Measurements from ENCODE around the gene MYO1B. TPM values are rescaled to one million over a fixed set of nuclear protein-coding genes. Genes with fewer than 3 reads are reported as not detected.

Gene MYO1B
- total RNA-seq, 1 experiment from 2014 or later: not detected

GRCh38 chr2:191230174-191230573, 15.0 kb upstream of the MYO1B start:
- no peak overlapping the region for H2AFZ ChIP-seq (ENCODE audit: low read length)
- H3K27me3 ChIP-seq (ENCODE audit: low read length): no peaks in the 10 kb centered on the region
- H3K79me2 ChIP-seq (ENCODE audit: low read length): no peaks in the 10 kb centered on the region
- no peak for DNase-seq
- no peaks in the 10 kb centered on the region for H3K4me1 ChIP-seq (ENCODE audit: low read length)
- H4K20me1 ChIP-seq (ENCODE audit: insufficient read depth, low read depth, low read length): no peaks in the 10 kb centered on the region
- H3K36me3 ChIP-seq (ENCODE audit: insufficient read depth, low read length): no peaks in the 10 kb centered on the region
- no peak overlapping the region for H3K9ac ChIP-seq (ENCODE audit: low read length)
- H3K4me2 ChIP-seq (ENCODE audit: low read depth, low read length, poor library complexity, severe bottlenecking): no peak overlapping the region
- H3K4me3 ChIP-seq (ENCODE audit: low read length): no peak overlapping the region
- no peaks in the 10 kb centered on the region for H3K9me3 ChIP-seq (ENCODE audit: low read length)
- H3K9me2 ChIP-seq (replicated peaks; ENCODE audit: insufficient read depth, low read length): no peaks in the 10 kb centered on the region
- no peak overlapping the region for H3K27ac ChIP-seq (ENCODE audit: low read length)

- no peaks in the 10 kb centered on the region for H3K9me2 ChIP-seq (replicated peaks; ENCODE audit: insufficient read depth, low read length)
- H3K9ac ChIP-seq (ENCODE audit: low read length): no peak overlapping the region
- H3K9me3 ChIP-seq (ENCODE audit: low read length): no peaks in the 10 kb centered on the region
- no peaks in the 10 kb centered on the region for H4K20me1 ChIP-seq (ENCODE audit: insufficient read depth, low read depth, low read length)
- H3K4me1 ChIP-seq (ENCODE audit: low read length): no peaks in the 10 kb centered on the region
- H3K36me3 ChIP-seq (ENCODE audit: insufficient read depth, low read length): no peaks in the 10 kb centered on the region
- no peak overlapping the region for H2AFZ ChIP-seq (ENCODE audit: low read length)
- no peak overlapping the region for H3K4me3 ChIP-seq (ENCODE audit: low read length)
- H3K27me3 ChIP-seq (ENCODE audit: low read length): no peaks in the 10 kb centered on the region
- H3K27ac ChIP-seq (ENCODE audit: low read length): no peak overlapping the region
- no peak overlapping the region for H3K4me2 ChIP-seq (ENCODE audit: low read depth, low read length, poor library complexity, severe bottlenecking)
- no peaks in the 10 kb centered on the region for H3K79me2 ChIP-seq (ENCODE audit: low read length)
- DNase-seq: peak; percentile 48
Measured at GRCh38 chr2:191231995-191232394, 13.2 kb upstream of the MYO1B start.

DNA sequence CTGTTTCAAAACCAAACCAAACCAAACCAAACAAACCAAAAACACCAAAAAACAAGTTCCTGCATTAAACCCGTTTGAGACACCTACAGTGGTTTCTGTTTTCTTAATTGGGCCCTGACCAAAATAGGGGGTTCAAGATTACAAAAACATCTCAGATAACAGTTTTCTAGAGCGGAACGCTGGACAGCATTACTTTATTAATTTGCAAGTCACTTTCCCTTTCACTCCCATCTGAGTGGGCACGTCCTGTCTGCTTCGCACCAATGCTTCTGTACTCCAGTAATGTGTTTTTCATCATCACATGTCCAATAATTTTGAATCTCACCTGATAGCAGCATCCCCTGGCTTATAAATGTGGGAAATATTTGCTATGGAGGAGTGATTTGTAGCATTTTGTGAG, 11.7 kb upstream of the MYO1B start:
- no peaks in the 10 kb centered on the region for H3K9me3 ChIP-seq (ENCODE audit: low read length)
- no peak overlapping the region for H3K9ac ChIP-seq (ENCODE audit: low read length)
- H3K9me2 ChIP-seq (replicated peaks; ENCODE audit: insufficient read depth, low read length): no peaks in the 10 kb centered on the region
- no peak overlapping the region for H3K4me3 ChIP-seq (ENCODE audit: low read length)
- no peaks in the 10 kb centered on the region for H3K27me3 ChIP-seq (ENCODE audit: low read length)
- no peaks in the 10 kb centered on the region for H3K4me1 ChIP-seq (ENCODE audit: low read length)
- no peaks in the 10 kb centered on the region for H3K36me3 ChIP-seq (ENCODE audit: insufficient read depth, low read length)
- H3K79me2 ChIP-seq (ENCODE audit: low read length): no peaks in the 10 kb centered on the region
- H4K20me1 ChIP-seq (ENCODE audit: insufficient read depth, low read depth, low read length): no peaks in the 10 kb centered on the region
- no peak overlapping the region for H3K4me2 ChIP-seq (ENCODE audit: low read depth, low read length, poor library complexity, severe bottlenecking)
- H2AFZ ChIP-seq (ENCODE audit: low read length): no peak overlapping the region
- no peak overlapping the region for H3K27ac ChIP-seq (ENCODE audit: low read length)
- no peak for DNase-seq

- Histone ChIP-seq H3K4me1 (ENCODE audit: low read length) (no peaks in the 10 kb centered on the region), H4K20me1 (ENCODE audit: insufficient read depth, low read depth, low read length) (no peaks in the 10 kb centered on the region), H3K4me3 (ENCODE audit: low read length) (no peak overlapping the region), H3K4me2 (ENCODE audit: low read depth, low read length, poor library complexity, severe bottlenecking) (no peak overlapping the region), H3K9me3 (ENCODE audit: low read length) (no peaks in the 10 kb centered on the region), H3K27me3 (ENCODE audit: low read length) (no peaks in the 10 kb centered on the region), H3K9ac (ENCODE audit: low read length) (no peak overlapping the region), H2AFZ (ENCODE audit: low read length) (no peak overlapping the region), H3K36me3 (ENCODE audit: insufficient read depth, low read length) (no peaks in the 10 kb centered on the region), H3K9me2 (replicated peaks; ENCODE audit: insufficient read depth, low read length) (no peaks in the 10 kb centered on the region), H3K79me2 (ENCODE audit: low read length) (no peaks in the 10 kb centered on the region), H3K27ac (ENCODE audit: low read length) (no peak overlapping the region)
- no peak for DNase-seq
Measured at GRCh38 chr2:191234376-191234775, 10.8 kb upstream of the MYO1B start.

GRCh38 chr2:191240871-191241270, 4.3 kb upstream of the MYO1B start:
- DNase-seq: no peak
- no peaks in the 10 kb centered on the region for H3K4me1 ChIP-seq (ENCODE audit: low read length)
- no peaks in the 10 kb centered on the region for H3K9me2 ChIP-seq (replicated peaks; ENCODE audit: insufficient read depth, low read length)
- H3K36me3 ChIP-seq (ENCODE audit: insufficient read depth, low read length): no peaks in the 10 kb centered on the region
- no peaks in the 10 kb centered on the region for H4K20me1 ChIP-seq (ENCODE audit: insufficient read depth, low read depth, low read length)
- no peak overlapping the region for H3K27ac ChIP-seq (ENCODE audit: low read length)
- no peak overlapping the region for H2AFZ ChIP-seq (ENCODE audit: low read length)
- H3K9ac ChIP-seq (ENCODE audit: low read length): no peak overlapping the region
- H3K4me3 ChIP-seq (ENCODE audit: low read length): no peak overlapping the region
- no peaks in the 10 kb centered on the region for H3K9me3 ChIP-seq (ENCODE audit: low read length)
- no peak overlapping the region for H3K4me2 ChIP-seq (ENCODE audit: low read depth, low read length, poor library complexity, severe bottlenecking)
- no peaks in the 10 kb centered on the region for H3K27me3 ChIP-seq (ENCODE audit: low read length)
- no peaks in the 10 kb centered on the region for H3K79me2 ChIP-seq (ENCODE audit: low read length)

DNA sequence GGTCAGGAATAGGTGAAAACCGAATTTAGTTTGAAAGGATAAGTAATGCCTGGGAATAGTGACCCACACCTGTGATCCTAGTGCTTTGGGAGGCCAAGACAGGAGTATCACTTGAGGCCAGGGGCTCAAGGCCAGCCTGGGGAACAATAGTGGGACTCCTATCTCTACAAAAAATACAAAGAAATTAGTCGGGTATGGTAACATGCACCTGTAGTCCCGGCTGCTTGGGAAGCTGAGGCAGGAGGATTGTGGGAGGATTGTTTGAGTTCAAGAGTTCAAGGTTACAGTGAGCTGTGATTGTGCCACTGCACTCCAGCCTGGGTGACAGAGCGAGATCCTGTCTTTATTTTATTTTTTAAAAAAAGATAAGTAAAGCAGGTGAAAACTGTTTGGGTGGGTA, 3.8 kb upstream of the MYO1B start:
- Histone ChIP-seq H3K36me3 (ENCODE audit: insufficient read depth, low read length) (no peaks in the 10 kb centered on the region), H3K4me1 (ENCODE audit: low read length) (no peaks in the 10 kb centered on the region), H2AFZ (ENCODE audit: low read length) (no peak overlapping the region), H3K9me3 (ENCODE audit: low read length) (no peaks in the 10 kb centered on the region), H3K4me3 (ENCODE audit: low read length) (no peak overlapping the region), H3K9ac (ENCODE audit: low read length) (no peak overlapping the region), H3K9me2 (replicated peaks; ENCODE audit: insufficient read depth, low read length) (no peaks in the 10 kb centered on the region), H3K27me3 (ENCODE audit: low read length) (no peaks in the 10 kb centered on the region), H4K20me1 (ENCODE audit: insufficient read depth, low read depth, low read length) (no peaks in the 10 kb centered on the region), H3K27ac (ENCODE audit: low read length) (no peak overlapping the region), H3K4me2 (ENCODE audit: low read depth, low read length, poor library complexity, severe bottlenecking) (no peak overlapping the region), H3K79me2 (ENCODE audit: low read length) (no peaks in the 10 kb centered on the region)
- DNase-seq: no peak

DNA sequence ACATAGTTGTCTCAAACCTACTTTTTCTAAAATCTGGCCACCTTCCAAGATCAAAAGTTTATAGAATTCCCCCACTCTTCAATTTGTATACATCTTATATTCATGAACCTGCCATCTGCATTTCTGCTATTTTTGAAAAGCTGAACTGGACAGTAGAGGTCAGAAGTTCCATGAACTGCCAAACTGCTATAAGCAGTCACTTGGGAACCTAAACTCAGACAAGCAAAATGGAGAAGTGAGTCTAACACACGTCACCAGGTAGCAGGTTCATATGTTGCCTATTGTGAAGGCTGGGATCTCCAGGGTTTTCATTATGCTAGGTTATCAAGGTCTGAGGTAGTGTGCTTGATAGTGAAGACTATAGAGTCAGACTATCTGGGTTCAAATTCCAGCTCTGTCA, 2.0 kb upstream of the MYO1B start:
- no peaks in the 10 kb centered on the region for H3K9me3 ChIP-seq (ENCODE audit: low read length)
- H3K27me3 ChIP-seq (ENCODE audit: low read length): no peaks in the 10 kb centered on the region
- H3K9ac ChIP-seq (ENCODE audit: low read length): no peak overlapping the region
- no peaks in the 10 kb centered on the region for H3K79me2 ChIP-seq (ENCODE audit: low read length)
- H3K27ac ChIP-seq (ENCODE audit: low read length): no peak overlapping the region
- H3K4me1 ChIP-seq (ENCODE audit: low read length): no peaks in the 10 kb centered on the region
- no peaks in the 10 kb centered on the region for H4K20me1 ChIP-seq (ENCODE audit: insufficient read depth, low read depth, low read length)
- peak; percentile 43 for DNase-seq
- H2AFZ ChIP-seq (ENCODE audit: low read length): no peak overlapping the region
- H3K9me2 ChIP-seq (replicated peaks; ENCODE audit: insufficient read depth, low read length): no peaks in the 10 kb centered on the region
- no peak overlapping the region for H3K4me2 ChIP-seq (ENCODE audit: low read depth, low read length, poor library complexity, severe bottlenecking)
- no peak overlapping the region for H3K4me3 ChIP-seq (ENCODE audit: low read length)
- no peaks in the 10 kb centered on the region for H3K36me3 ChIP-seq (ENCODE audit: insufficient read depth, low read length)

DNA sequence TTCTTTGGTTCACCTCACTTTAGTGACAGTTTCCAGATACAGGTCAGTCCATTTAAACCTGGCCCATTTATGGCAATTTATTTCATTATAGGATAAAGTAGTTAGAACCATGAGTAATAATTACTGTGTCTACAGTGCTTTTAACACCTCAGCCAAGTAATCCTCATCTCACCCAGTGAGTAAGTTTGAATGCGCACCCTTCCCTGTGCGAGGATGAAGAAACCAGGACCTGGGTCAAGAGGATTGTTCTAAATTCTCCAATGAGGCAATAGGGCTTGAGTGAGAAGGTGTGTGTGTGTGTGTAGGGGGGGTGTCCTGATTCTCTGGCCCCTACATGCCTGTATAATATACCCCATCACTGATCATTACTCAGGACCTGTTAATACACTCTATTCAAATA, 854 bp upstream of the MYO1B start:
- H3K4me2 ChIP-seq (ENCODE audit: low read depth, low read length, poor library complexity, severe bottlenecking): no peak overlapping the region
- no peak overlapping the region for H2AFZ ChIP-seq (ENCODE audit: low read length)
- H3K27me3 ChIP-seq (ENCODE audit: low read length): no peaks in the 10 kb centered on the region
- H3K4me1 ChIP-seq (ENCODE audit: low read length): no peaks in the 10 kb centered on the region
- no peaks in the 10 kb centered on the region for H4K20me1 ChIP-seq (ENCODE audit: insufficient read depth, low read depth, low read length)
- H3K36me3 ChIP-seq (ENCODE audit: insufficient read depth, low read length): no peaks in the 10 kb centered on the region
- no peaks in the 10 kb centered on the region for H3K79me2 ChIP-seq (ENCODE audit: low read length)
- no peak for DNase-seq
- no peak overlapping the region for H3K9ac ChIP-seq (ENCODE audit: low read length)
- H3K27ac ChIP-seq (ENCODE audit: low read length): no peak overlapping the region
- H3K9me3 ChIP-seq (ENCODE audit: low read length): no peaks in the 10 kb centered on the region
- no peak overlapping the region for H3K4me3 ChIP-seq (ENCODE audit: low read length)
- no peaks in the 10 kb centered on the region for H3K9me2 ChIP-seq (replicated peaks; ENCODE audit: insufficient read depth, low read length)

DNA sequence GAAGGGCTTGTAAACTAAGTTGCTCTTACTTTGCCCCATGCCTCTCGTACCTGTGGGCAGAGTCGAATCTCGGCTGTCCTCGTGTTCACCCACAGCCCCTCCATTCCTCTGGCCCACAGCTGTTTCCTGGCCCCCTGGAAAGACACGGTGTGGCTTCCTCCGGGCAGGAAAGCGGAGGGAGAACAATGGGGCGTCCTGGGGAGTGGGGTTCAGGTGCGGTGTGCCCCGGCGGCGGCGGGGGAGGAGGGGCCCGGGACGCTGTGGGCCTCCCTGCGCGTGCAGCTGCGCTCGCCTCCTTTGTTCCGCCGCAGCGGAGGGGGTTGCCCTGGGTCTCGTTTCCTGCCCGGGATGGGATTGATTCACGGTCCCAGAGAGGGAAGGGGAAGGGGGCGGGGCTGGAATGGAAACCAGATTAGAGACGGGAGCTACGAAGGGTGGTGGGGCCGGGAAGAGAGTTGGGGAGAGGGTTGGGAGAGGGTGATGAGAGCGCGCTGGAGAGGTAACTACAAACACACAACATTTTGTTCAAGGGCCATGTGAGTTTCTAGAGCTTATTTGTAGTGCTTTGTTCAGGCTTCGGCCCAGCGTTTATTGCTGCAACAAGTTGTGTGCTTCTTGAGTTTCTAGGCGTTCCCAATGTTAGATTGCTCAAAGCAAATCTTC, 796 bp downstream of the MYO1B start:
- Histone ChIP-seq H3K4me3 (ENCODE audit: low read length) (no peak overlapping the region), H3K9ac (ENCODE audit: low read length) (no peak overlapping the region)

More for the DNA sequence above, 796 bp downstream of the MYO1B start:
- Histone ChIP-seq H3K27me3 (ENCODE audit: low read length) (no peaks in the 10 kb centered on the region), H3K4me2 (ENCODE audit: low read depth, low read length, poor library complexity, severe bottlenecking) (no peak overlapping the region), H3K4me1 (ENCODE audit: low read length) (no peaks in the 10 kb centered on the region), H3K9me2 (replicated peaks; ENCODE audit: insufficient read depth, low read length) (no peaks in the 10 kb centered on the region), H3K79me2 (ENCODE audit: low read length) (no peaks in the 10 kb centered on the region), H3K36me3 (ENCODE audit: insufficient read depth, low read length) (no peaks in the 10 kb centered on the region), H3K9me3 (ENCODE audit: low read length) (no peaks in the 10 kb centered on the region), H4K20me1 (ENCODE audit: insufficient read depth, low read depth, low read length) (no peaks in the 10 kb centered on the region), H2AFZ (ENCODE audit: low read length) (no peak overlapping the region), H3K27ac (ENCODE audit: low read length) (no peak overlapping the region)
- DNase-seq: no peak

All from Karpas-422 (cell line).